ENCODE measurements around the gene CTCFL. TPM values are rescaled to one million over a fixed set of nuclear protein-coding genes. Genes with fewer than 3 reads are reported as not detected.
A peak's percentile ranks its signal among the peaks of the same experiment; 100 is the strongest.

The CTCFL gene
- total RNA-seq, 1 donor: not detected

DNA sequence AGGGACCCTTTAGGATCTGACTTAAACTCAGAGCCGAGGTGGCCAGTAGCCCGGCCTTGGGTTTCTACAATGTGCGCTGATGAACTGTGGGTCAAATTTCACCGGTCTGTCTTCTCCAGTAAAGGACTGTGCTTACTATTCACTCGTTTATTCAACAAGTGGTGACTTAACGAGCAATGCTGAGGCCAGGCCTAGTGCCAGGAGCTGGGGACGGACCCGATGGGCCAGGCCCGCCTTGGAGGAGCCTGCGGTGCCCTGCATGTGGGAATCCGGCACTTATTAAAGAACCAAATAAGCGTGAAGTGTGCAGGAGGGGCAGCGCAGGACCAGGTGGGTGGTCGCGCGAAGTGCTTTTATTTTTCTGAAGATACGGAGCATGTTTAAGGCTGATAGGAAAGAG lies 24.0 kb downstream of the CTCFL start:
- no peak for DNase-seq (ENCODE audit: low read depth)
- TF ChIP-seq, protein P1, sequence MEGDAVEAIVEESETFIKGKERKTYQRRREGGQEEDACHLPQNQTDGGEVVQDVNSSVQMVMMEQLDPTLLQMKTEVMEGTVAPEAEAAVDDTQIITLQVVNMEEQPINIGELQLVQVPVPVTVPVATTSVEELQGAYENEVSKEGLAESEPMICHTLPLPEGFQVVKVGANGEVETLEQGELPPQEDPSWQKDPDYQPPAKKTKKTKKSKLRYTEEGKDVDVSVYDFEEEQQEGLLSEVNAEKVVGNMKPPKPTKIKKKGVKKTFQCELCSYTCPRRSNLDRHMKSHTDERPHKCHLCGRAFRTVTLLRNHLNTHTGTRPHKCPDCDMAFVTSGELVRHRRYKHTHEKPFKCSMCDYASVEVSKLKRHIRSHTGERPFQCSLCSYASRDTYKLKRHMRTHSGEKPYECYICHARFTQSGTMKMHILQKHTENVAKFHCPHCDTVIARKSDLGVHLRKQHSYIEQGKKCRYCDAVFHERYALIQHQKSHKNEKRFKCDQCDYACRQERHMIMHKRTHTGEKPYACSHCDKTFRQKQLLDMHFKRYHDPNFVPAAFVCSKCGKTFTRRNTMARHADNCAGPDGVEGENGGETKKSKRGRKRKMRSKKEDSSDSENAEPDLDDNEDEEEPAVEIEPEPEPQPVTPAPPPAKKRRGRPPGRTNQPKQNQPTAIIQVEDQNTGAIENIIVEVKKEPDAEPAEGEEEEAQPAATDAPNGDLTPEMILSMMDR (IDR thresholded peaks at IDR 0.05; ENCODE audit: insufficient read depth, low read depth, low read length): no peak
- H3K4me3 ChIP-seq (ENCODE audit: low read depth, low read length): no peak overlapping the region

DNA sequence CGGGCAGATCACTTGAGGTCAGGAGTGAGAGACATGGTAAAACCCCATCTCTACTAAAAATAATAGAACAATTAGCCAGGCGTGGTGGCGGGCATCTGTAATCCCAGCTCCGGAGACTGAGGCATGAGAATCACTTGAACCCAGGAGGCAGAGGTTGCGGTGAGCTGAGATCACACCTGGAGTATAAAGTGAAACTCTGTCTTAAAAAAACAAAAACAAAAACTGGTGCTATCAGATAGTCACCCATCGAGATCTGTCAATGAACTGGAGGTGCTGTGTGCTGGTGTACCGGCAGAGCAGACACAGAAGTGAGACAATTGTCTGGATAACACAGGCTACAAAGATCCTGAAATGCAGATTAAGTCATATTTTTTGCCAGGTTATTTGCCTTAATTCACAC lies 24.7 kb downstream of the CTCFL start:
- DNase-seq (ENCODE audit: low read depth): no peak
- H3K4me3 ChIP-seq (ENCODE audit: low read depth, low read length): no peak overlapping the region
- TF ChIP-seq, protein P1 (IDR thresholded peaks at IDR 0.05; ENCODE audit: insufficient read depth, low read depth, low read length): no peak

DNA sequence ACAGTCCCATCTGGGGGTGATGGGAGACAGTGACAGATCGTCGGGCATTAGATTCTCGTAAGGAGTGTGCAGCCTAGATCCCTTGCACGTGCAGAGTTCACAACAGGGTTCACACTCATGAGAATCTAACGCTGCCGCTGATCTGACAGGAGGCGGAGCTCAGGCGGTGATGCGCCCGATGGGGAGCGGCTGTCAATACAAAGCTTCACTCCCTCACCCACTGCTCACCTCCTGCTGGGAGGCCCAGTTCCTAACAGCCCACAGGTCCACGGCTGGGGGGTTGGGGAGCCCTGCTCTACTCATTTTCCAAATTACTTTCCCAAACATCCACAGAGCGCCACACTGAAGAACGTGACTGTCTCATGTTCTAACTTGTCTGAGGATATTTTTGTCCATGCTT lies 25.3 kb downstream of the CTCFL start:
- no peak for DNase-seq (ENCODE audit: low read depth)
- TF ChIP-seq, protein P1 (IDR thresholded peaks at IDR 0.05; ENCODE audit: insufficient read depth, low read depth, low read length): no peak
- H3K4me3 ChIP-seq (ENCODE audit: low read depth, low read length): no peak overlapping the region

DNA sequence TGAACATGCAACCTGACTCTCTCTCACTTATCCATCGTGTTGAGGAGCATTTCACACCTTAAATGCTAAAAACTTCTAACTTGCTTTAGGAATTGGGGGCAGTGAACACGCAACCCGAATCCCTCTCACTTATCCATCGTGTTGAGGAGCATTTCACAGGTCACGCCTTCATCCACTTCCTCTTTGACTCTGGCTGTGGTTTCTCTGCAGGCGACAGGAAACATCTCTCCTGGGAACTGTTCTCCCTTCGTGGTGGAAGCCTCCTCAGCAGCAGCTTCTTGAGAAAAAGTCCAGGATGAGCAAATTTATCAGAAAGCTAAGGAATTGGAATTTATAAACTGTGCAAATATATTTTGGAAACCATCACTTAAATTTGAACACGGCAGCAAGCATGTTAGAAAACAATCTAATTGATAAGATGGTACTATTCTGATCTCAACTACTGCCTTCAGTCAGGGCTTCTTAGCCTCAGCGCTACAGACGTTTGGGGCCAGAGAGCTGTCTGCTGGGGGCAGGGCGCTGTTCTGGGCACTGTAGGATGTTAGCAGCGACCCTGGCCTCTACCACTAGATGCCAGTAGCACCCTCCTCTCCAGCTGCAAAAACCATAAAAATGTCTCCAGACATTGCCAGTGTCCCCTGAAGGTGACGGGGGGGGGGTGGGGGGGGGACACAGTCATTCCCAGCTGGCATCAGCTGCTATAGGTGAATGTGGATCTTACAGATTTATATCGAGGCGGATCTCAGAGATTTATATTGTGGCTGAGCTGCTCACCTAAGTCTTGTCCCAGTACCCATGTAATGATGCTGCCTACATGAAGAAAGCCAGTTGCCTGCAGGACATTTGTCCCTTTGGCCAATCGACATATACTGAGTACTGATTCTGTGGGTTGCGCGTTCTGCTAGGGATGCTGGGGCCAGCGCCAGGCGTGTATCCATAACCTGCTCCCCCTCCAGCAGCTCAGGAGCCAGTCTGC lies 26.2 kb downstream of the CTCFL start:
- TF ChIP-seq, protein P1 (IDR thresholded peaks at IDR 0.05; ENCODE audit: insufficient read depth, low read depth, low read length): peak; percentile 26
- peak; percentile 3 for DNase-seq (ENCODE audit: low read depth)
- H3K4me3 ChIP-seq (ENCODE audit: low read depth, low read length): no peak overlapping the region

DNA sequence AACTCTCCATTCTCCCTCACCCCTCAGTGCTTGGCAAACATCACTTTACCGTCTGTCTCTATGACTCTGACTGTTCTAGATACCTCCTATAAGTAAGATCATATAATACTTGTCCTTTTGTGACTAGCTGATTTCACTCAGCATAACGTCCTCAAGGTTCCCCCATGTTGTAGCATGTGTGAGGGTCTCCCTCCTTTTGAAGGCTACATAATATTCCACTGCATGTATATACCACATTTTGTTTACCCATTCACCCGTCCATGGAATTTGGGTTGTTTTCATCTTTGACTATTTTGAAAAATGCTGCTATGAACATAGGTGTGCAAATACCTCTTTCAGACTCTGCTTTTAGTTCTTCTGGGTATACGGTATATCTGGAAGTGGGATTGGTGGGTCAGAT lies 28.3 kb downstream of the CTCFL start:
- DNase-seq (ENCODE audit: low read depth): no peak
- no peak overlapping the region for H3K4me3 ChIP-seq (ENCODE audit: low read depth, low read length)
- TF ChIP-seq, protein P1 (IDR thresholded peaks at IDR 0.05; ENCODE audit: insufficient read depth, low read depth, low read length): no peak

DNA sequence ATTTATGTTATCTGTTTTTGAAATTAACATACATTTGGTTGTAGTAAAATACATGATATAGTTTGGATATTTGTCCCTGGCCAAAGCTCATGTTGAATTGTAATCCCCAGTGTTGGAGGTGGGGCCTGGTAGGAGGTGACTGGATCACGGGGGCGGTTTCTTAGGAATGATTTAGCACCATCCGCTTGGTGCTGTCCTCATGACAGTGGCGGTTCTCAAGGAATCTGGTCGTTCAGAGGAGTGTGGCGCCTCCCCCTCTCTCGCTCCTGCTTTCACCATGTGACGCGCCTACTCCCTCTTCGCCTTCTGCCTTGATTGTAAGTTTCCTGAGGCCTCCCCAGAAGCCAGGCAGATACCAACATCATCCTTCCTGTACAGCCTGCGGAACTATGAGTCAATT lies 29.0 kb downstream of the CTCFL start:
- DNase-seq (ENCODE audit: low read depth): no peak
- no peak overlapping the region for H3K4me3 ChIP-seq (ENCODE audit: low read depth, low read length)

More for the DNA sequence above, 29.0 kb downstream of the CTCFL start:
- TF ChIP-seq, protein P1 (IDR thresholded peaks at IDR 0.05; ENCODE audit: insufficient read depth, low read depth, low read length): no peak
